22Rv1 (cell line): ENCODE data around the gene MSGN1.

ENCODE experiments used
- CTCF ChIP-seq: fragments of 450-650 bp; IDR thresholded peaks from 2 replicates; pipeline ENCODE4 v1.5.1; 2017; ENCODE audit warnings: mild to moderate bottlenecking
- ZFX ChIP-seq: fragments of 450-650 bp; IDR thresholded peaks from 2 replicates; pipeline ENCODE4 v1.6.1; 2017; ENCODE audit warnings: antibody characterized with exemption, borderline replicate concordance

GRCh38 chr2:17867133-17867532 lies 50.9 kb downstream of the MSGN1 start:
- no peak for TF ChIP-seq CTCF
- TF ChIP-seq ZFX: no peak
